Kidney tubule cell (primary cell): ENCODE data around the gene MOGAT3.

Source experiments
- DNase-seq: peaks from one replicate; pipeline ENCODE4 v3.0.0-alpha.2; 2018; ENCODE audit warnings: low spot score

The MOGAT3 gene

DNA sequence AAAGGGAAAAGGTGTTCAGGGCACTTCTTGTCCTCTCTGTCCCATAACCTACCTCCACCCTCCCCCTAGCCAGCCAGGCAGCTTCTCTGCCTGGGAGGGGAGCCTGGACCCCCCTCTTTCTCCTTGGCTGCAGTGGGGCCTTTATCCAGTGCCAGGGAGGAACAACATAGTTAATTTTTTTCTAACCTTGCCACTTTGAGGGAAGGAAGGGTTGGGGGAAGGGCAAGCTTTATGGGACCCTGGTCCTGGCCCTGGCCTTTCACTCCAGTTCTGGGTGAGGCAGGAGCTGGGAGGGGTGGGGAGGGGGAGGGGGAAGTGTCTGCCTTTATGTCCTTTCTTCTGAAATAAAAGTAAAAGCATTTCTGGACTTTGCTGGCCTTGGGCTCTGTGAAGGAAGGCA lies 39.9 kb downstream of the MOGAT3 start:
- no peak for DNase-seq

DNA sequence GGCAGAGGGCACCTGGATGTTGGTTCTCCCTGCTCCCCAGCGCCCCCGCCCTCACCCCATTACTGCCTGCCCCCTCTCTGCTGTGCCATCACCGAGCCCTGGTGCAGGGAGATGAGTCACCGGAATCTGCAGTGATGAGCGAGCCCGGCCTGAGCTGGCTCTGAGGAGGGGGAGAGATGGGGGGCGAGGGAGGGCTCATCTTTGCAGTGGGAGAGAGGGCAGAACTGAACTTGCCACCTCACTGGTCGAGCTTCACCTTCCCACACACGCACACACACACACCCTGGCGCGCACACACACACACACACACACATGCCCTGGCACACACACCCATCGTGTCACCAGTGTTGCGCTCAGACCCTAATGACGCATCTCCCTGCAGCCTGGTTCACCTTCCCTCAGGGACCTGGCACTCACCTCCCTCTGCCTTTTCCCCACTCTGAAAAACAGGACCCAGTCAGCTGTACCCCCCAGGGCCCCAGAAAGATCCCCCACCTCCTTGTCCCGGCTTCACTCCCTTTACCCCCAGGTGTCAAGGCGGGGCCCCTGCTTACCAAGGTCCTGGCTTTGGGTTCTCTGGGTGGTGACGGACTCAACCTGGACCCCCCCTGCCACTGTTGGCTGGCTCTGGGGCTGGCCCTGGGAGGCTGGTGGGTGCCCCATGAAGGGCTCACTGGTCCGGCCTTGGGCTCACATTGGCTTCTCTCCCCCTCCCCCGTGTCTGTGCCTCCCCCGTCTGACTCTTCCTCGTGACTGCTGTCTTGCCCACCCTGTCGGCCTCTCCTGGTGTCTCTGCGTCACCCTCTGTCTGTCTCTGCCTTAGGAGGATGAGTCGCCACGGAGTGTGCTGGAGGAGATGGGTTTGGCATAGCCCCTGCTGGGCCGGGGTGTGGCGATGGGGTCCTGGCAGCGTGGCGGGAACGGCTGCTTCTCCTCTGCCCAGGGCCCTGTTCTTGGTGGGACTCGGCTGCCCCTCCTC lies 40.9 kb downstream of the MOGAT3 start:
- DNase-seq = peak; percentile 74

DNA sequence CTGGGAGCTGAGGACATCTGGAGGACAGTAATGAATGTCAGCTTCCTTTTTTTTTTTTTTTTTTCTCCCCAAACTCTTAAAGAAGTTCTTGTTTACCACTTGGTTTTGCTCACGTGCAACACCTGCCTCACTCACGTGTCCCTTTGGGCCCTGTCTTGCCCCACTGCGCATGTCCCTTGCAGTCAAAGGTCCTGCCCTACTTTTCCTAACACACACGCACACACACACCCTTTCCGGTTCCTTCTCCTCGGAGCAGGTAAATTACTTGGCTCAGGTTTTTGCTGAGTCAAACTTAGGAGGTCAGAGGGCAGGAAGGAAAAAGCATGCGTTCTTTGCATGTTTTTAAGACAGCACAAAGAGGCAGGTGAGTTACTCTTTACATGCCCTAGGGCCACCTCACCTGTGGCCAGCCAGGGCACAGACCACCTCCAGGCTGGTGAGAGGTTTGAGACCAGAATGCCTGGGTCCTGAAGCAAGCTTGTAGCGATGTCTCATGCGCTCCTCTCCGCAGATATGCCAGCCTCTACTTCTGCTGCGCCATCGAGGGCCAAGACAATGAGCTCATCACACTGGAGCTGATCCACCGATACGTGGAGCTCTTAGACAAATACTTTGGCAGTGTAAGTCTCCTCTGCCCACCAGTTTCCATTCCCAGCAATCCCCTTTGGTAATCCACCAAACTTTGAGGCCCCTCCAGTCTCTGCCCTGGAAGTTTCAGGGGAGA lies 43.8 kb downstream of the MOGAT3 start:
- DNase-seq = peak; percentile 65

GRCh38 chr7:101156277-101156676 lies 44.6 kb downstream of the MOGAT3 start:
- no peak for DNase-seq

- DNase-seq = no peak
Observed at GRCh38 chr7:101155303-101155702, 45.5 kb downstream of the MOGAT3 start.

- no peak for DNase-seq
Observed at GRCh38 chr7:101154693-101155102, 46.1 kb downstream of the MOGAT3 start.

DNA sequence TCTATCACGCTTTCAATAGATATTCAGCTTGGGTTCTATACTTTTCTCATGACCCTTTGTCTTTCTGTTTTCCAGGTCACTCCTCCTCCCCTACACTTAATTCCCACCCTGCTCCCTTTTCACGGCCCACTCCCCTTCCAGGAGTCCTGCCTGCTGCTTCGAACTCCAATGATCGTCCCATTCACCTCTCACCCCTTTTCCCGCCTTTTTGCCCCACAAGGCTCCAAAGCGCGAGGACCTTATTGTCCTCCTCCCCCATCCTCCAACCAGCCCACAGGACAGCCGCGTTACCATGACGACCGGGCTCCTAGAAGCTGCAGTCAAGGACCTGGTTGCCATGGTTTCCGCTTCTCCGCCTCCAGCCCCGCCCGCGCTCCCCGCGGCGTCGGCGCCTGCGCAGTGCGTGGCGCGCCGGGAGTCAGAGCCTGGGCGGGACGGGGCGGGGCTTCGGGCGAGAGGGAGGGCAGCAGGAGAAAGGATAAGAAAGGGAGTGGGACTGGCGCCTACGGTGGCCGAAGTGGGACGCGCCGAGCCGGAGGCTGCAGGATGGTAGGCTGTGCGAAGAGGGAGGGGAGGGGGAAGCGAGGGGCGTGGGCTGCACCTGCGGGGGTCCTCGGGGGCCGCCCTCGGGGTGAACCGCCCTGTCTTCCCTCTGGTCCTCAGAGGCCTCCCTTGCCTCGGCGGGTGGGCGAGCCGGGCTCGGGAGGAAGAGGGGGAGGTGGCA lies 46.7 kb downstream of the MOGAT3 start, which contains the start of gene AP1S1:
Gene AP1S1, plus strand, starts transcription at position 508 of the 724 bp plus-strand sequence. Its CDS starts 39 bp downstream, at position 547.
- peak; percentile 96 for DNase-seq

DNA sequence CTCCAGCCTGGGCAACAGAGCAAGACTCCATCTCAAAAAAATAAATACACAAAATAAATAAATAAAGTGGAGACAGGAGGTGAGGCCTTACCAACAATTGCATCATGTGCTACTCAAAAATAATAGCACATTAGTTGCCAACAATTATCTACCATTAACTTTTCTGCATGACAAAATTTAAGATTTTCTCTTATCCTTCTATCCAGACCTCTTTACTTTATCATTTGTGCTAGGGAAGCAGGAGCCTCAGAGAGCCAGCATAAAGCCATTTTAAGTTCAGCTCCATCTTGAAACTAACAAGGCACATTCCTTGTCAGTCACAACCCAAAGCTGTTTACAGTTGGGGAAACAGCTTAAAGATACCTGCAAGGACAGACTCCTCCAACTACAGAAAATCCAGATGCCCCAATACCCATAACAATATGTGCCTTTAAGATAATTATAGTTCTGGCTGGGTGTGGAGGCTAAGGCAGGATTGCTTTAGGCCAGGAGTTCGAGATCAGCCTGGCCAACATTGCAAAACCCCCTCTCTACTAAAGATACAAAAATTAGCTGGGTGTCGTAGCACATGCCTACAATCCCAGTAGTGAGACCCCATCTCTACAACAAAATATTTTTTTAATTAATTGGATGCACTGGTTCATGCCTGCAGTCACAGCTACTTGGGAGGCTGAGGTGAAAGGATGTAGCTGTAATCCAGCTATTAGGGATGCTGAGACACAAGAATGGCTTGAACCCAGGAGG lies 48.8 kb downstream of the MOGAT3 start:
- DNase-seq = no peak
